HL-60 (cell line): ENCODE measurements around the gene NFAT5.

Experiments used
- POLR2AphosphoS5 ChIP-seq: IDR thresholded peaks from 2 replicates; pipeline ENCODE4 v1.6.1; 2012; ENCODE audit warnings: low read depth
- SPI1 ChIP-seq: IDR thresholded peaks from 2 replicates; pipeline ENCODE4 v1.6.1; 2012; ENCODE audit warnings: low read depth, mild to moderate bottlenecking, borderline replicate concordance
- TF ChIP-seq, protein P1 (sequence below): IDR thresholded peaks from 2 replicates; pipeline ENCODE4 v1.6.1; 2012; ENCODE audit warnings: low read depth; ENCODE audit not compliant: insufficient replicate concordance
- TF ChIP-seq, protein P2 (sequence below): IDR thresholded peaks from one replicate; pipeline ENCODE4 v1.5.1; 2011; ENCODE audit warnings: low read length, control low read depth, inconsistent platforms; ENCODE audit not compliant: insufficient read depth

DNA sequence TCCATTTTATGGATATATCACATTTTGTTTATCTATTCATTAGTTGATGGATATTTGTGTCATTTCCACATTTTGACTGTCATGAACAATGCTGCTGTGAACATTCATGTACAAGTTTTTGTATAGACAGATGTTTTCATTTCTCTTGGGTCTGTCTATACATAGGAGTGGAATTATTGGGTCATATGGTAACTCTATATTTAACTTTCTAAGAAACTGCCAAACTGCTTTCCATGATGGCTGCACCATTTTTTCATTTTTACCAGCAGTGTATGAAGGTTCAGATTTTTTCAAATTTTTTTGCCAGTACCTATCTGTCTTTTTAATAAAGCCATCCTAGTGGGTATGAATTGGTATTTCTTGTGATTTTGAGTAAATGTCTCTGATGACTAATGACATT, 15.5 kb downstream of the NFAT5 start:
- TF ChIP-seq POLR2AphosphoS5, result no peak
- TF ChIP-seq, protein P1, sequence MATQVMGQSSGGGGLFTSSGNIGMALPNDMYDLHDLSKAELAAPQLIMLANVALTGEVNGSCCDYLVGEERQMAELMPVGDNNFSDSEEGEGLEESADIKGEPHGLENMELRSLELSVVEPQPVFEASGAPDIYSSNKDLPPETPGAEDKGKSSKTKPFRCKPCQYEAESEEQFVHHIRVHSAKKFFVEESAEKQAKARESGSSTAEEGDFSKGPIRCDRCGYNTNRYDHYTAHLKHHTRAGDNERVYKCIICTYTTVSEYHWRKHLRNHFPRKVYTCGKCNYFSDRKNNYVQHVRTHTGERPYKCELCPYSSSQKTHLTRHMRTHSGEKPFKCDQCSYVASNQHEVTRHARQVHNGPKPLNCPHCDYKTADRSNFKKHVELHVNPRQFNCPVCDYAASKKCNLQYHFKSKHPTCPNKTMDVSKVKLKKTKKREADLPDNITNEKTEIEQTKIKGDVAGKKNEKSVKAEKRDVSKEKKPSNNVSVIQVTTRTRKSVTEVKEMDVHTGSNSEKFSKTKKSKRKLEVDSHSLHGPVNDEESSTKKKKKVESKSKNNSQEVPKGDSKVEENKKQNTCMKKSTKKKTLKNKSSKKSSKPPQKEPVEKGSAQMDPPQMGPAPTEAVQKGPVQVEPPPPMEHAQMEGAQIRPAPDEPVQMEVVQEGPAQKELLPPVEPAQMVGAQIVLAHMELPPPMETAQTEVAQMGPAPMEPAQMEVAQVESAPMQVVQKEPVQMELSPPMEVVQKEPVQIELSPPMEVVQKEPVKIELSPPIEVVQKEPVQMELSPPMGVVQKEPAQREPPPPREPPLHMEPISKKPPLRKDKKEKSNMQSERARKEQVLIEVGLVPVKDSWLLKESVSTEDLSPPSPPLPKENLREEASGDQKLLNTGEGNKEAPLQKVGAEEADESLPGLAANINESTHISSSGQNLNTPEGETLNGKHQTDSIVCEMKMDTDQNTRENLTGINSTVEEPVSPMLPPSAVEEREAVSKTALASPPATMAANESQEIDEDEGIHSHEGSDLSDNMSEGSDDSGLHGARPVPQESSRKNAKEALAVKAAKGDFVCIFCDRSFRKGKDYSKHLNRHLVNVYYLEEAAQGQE, result no peak
- no peak for TF ChIP-seq SPI1
- TF ChIP-seq, protein P2, sequence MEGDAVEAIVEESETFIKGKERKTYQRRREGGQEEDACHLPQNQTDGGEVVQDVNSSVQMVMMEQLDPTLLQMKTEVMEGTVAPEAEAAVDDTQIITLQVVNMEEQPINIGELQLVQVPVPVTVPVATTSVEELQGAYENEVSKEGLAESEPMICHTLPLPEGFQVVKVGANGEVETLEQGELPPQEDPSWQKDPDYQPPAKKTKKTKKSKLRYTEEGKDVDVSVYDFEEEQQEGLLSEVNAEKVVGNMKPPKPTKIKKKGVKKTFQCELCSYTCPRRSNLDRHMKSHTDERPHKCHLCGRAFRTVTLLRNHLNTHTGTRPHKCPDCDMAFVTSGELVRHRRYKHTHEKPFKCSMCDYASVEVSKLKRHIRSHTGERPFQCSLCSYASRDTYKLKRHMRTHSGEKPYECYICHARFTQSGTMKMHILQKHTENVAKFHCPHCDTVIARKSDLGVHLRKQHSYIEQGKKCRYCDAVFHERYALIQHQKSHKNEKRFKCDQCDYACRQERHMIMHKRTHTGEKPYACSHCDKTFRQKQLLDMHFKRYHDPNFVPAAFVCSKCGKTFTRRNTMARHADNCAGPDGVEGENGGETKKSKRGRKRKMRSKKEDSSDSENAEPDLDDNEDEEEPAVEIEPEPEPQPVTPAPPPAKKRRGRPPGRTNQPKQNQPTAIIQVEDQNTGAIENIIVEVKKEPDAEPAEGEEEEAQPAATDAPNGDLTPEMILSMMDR, result no peak
